Gastroesophageal sphincter (tissue), 4 donors: Measurements from ENCODE around the gene ATP2B2. TPM values are rescaled to one million over a fixed set of nuclear protein-coding genes. Genes with fewer than 3 reads are reported as not detected.

Source experiments
- ATAC-seq: fragments of 150-250 bp; one replicate; pipeline ENCODE4 v1.9.1; 2016; ENCODE audit warnings: mild to moderate bottlenecking, moderate library complexity
- H3K27ac ChIP-seq, 4 donors: fragments of 200-600 bp; sonication (generic) in 3 of 4; 1 replicate in 3 of 4; 2 replicates in 1 of 4; pipeline ENCODE4 v1.5.1; 2016 to 2019
- H3K27me3 ChIP-seq: fragments of 200-600 bp; sonication (generic); one replicate; pipeline ENCODE4 v1.5.1; 2019
- H3K36me3 ChIP-seq, 2 donors: fragments of 200-600 bp; sonication (generic); one replicate each; pipeline ENCODE4 v1.5.1; 2019; ENCODE audit warnings: control low read depth in 1 of 2
- H3K4me1 ChIP-seq, 3 donors: fragments of 200-600 bp; sonication (generic); 1 replicate in 2 of 3; 2 replicates in 1 of 3; pipeline ENCODE4 v1.5.1; 2016 to 2019; ENCODE audit warnings: control low read depth in 2 of 3
- H3K4me3 ChIP-seq, 2 donors: fragments of 200-600 bp; sonication (generic); one replicate each; pipeline ENCODE4 v1.5.1; 2019; ENCODE audit warnings: mild to moderate bottlenecking in 1 of 2, moderate library complexity in 1 of 2
- H3K9me3 ChIP-seq, 3 donors: fragments of 200-600 bp; sonication (generic); one replicate each; pipeline ENCODE4 v1.5.1; 2017 to 2019; ENCODE audit warnings: control low read depth in 2 of 3
- CTCF ChIP-seq, 4 experiments: fragments of 200-600 bp in 2 of 4; fragments of 450-650 bp in 2 of 4; sonication (generic) in 1 of 4; IDR thresholded peaks; one replicate each; pipeline ENCODE4 v1.5.1; 2017 to 2019; ENCODE audit warnings: antibody characterized with exemption in 4 of 4, mild to moderate bottlenecking in 2 of 4, moderate library complexity in 2 of 4
- EP300 ChIP-seq: sonication (generic); formaldehyde crosslinking; IDR thresholded peaks from one replicate; pipeline ENCODE4 v1.6.1; 2017; ENCODE audit warnings: antibody characterized with exemption, mild to moderate bottlenecking
- POLR2A ChIP-seq, 2 donors: fragments of 450-650 bp; IDR thresholded peaks; one replicate each; pipeline ENCODE4 v1.6.1; 2017; ENCODE audit warnings: antibody characterized with exemption in 2 of 2, mild to moderate bottlenecking in 2 of 2, moderate library complexity in 1 of 2
- POLR2AphosphoS5 ChIP-seq: sonication (generic); formaldehyde crosslinking; IDR thresholded peaks from one replicate; pipeline ENCODE4 v1.6.1; 2017; ENCODE audit warnings: antibody characterized with exemption
- WGBS, 2 donors: methylation state at CpG; one replicate each; pipeline ENCODE4 v1.1.5; 2018; ENCODE audit warnings: low coverage in 1 of 2; 5-methylcytosine and 5-hydroxymethylcytosine counted together
- total RNA-seq, 4 donors: library from RNA; depleted of rRNA; stranded (reverse); fragments of >200 nt; gene quantifications; one replicate each; pipeline ENCODE4 v1.1.0, GENCODE V29; 2016

ATP2B2 gene
- total RNA-seq, 4 donors from 2014 or later: 0.13 to 0.30 (median 0.27) TPM; not detected in 1

GRCh38 chr3:10331320-10331719 lies 174.1 kb downstream of the ATP2B2 start:
- ATAC-seq: no peak
- H3K27me3 ChIP-seq: peaks cover 64% of the 10 kb centered on the region
- WGBS, 2 donors: 73 to 79% methylated on average over 6 to 7 of the region's 8 CpGs

GRCh38 chr3:10330319-10330718 lies 175.1 kb downstream of the ATP2B2 start:
- Histone ChIP-seq H3K27ac (no peak overlapping the region), H3K9me3 (no peaks in the 10 kb centered on the region), H3K4me1 (no peaks in the 10 kb centered on the region), H3K27me3 (peaks cover 59% of the 10 kb centered on the region), H3K36me3 (no peaks in the 10 kb centered on the region), H3K4me3 (no peak overlapping the region)
- WGBS, 2 donors: 20 to 100% methylated on average over 1 of the region's 12 CpGs
- no peak for ATAC-seq
- TF ChIP-seq CTCF (IDR thresholded peaks at IDR 0.05) (no peak), POLR2AphosphoS5 (no peak), POLR2A (IDR thresholded peaks at IDR 0.05) (no peak), EP300 (no peak)

More at GRCh38 chr3:10331320-10331719, 174.1 kb downstream of the ATP2B2 start:
- Histone ChIP-seq H3K36me3 (no peaks in the 10 kb centered on the region), H3K9me3 (no peaks in the 10 kb centered on the region), H3K27ac (no peak overlapping the region), H3K4me3 (no peak overlapping the region), H3K4me1 (no peaks in the 10 kb centered on the region)
- TF ChIP-seq POLR2A (IDR thresholded peaks at IDR 0.05) (no peak), POLR2AphosphoS5 (no peak), EP300 (no peak), CTCF (IDR thresholded peaks at IDR 0.05) (no peak)

- 75 to 82% methylated on average over 6 to 14 of the region's 14 CpGs for whole genome bisulfite sequencing, 2 donors
- H3K27me3 ChIP-seq: peaks cover 55% of the 10 kb centered on the region
- no peaks in the 10 kb centered on the region for H3K36me3 ChIP-seq
Measured at GRCh38 chr3:10329495-10330015, 175.8 kb downstream of the ATP2B2 start.

GRCh38 chr3:10328460-10329071 lies 176.8 kb downstream of the ATP2B2 start:
- TF ChIP-seq EP300 (no peak), POLR2AphosphoS5 (no peak), CTCF (IDR thresholded peaks at IDR 0.05) (no peak), POLR2A (IDR thresholded peaks at IDR 0.05) (no peak)
- Histone ChIP-seq H3K36me3 (no peaks in the 10 kb centered on the region), H3K27me3 (peaks cover 55% of the 10 kb centered on the region), H3K9me3 (no peaks in the 10 kb centered on the region), H3K4me3 (no peak overlapping the region), H3K4me1 (no peaks in the 10 kb centered on the region), H3K27ac (no peak overlapping the region)
- ATAC-seq: no peak
- WGBS, 2 donors: 16 to 27% methylated on average over 3 to 9 of the region's 31 CpGs

More at GRCh38 chr3:10329495-10330015, 175.8 kb downstream of the ATP2B2 start:
- no peak overlapping the region for H3K4me3 ChIP-seq
- no peak for TF ChIP-seq CTCF (IDR thresholded peaks at IDR 0.05)
- TF ChIP-seq POLR2A (IDR thresholded peaks at IDR 0.05): no peak
- no peak for TF ChIP-seq EP300
- TF ChIP-seq POLR2AphosphoS5: no peak
- H3K9me3 ChIP-seq: no peaks in the 10 kb centered on the region
- H3K4me1 ChIP-seq: no peaks in the 10 kb centered on the region
- H3K27ac ChIP-seq: no peak overlapping the region
- ATAC-seq: no peak

GRCh38 chr3:10327592-10327991 lies 177.8 kb downstream of the ATP2B2 start:
- peaks cover 55% of the 10 kb centered on the region for H3K27me3 ChIP-seq
- 63 to 100% methylated on average over 1 to 9 of the region's 10 CpGs for WGBS, 2 donors
- no peak for ATAC-seq
- H3K4me3 ChIP-seq: no peak overlapping the region
- no peaks in the 10 kb centered on the region for H3K9me3 ChIP-seq
- no peak overlapping the region for H3K27ac ChIP-seq
- no peaks in the 10 kb centered on the region for H3K36me3 ChIP-seq
- TF ChIP-seq POLR2A (IDR thresholded peaks at IDR 0.05) (no peak), EP300 (no peak), CTCF (IDR thresholded peaks at IDR 0.05) (no peak), POLR2AphosphoS5 (no peak)
- no peaks in the 10 kb centered on the region for H3K4me1 ChIP-seq
